ENCODE results near the gene CT83.

- TF ChIP-seq CTCF (optimal IDR thresholded peaks at IDR 0.05 in 1 of 3, IDR thresholded peaks at IDR 0.05 in 1 of 3, conservative IDR thresholded peaks at IDR 0.05 in 1 of 3; ENCODE audit: extremely low read depth in 1 of 3, insufficient read depth in 2 of 3, low read length in 3 of 3) (no peak), EZH2 (IDR thresholded peaks at IDR 0.05; ENCODE audit: low read length) (no peak)
Measured at GRCh38 chrX:116449156-116449555, 13.6 kb downstream of the CT83 start.

Data from keratinocyte (primary cell).